ENCODE measurements around the gene SEMA6A. TPM values are rescaled to one million over a fixed set of nuclear protein-coding genes. Genes with fewer than 3 reads are reported as not detected.

The SEMA6A gene
- polyA plus RNA-seq, 3 donors: 0.16 TPM; not detected in 2

- TF ChIP-seq CTCF (IDR thresholded peaks at IDR 0.05): no peak
- Histone ChIP-seq H3K36me3 (replicated peaks in 1 of 2; ENCODE audit: control insufficient read depth in 1 of 2, insufficient read depth in 2 of 2, low read length in 2 of 2) (no peaks in the 10 kb centered on the region), H3K4me2 (replicated peaks; ENCODE audit: extremely low read depth, low read length, poor library complexity, severe bottlenecking) (no peak overlapping the region), H3K4me1 (ENCODE audit: control insufficient read depth in 1 of 2, insufficient read depth in 2 of 2, low read length in 2 of 2) (no peaks in the 10 kb centered on the region), H3K27ac (ENCODE audit: low read depth in 1 of 2, low read length in 2 of 2) (no peak overlapping the region), H3K9me3 (replicated peaks in 1 of 2; ENCODE audit: control insufficient read depth in 1 of 2, insufficient read depth in 1 of 2, low read length in 2 of 2) (no peaks in the 10 kb centered on the region), H3K79me2 (ENCODE audit: insufficient read depth, low read length) (no peaks in the 10 kb centered on the region), H2AFZ (ENCODE audit: insufficient read depth, low read depth, low read length, poor library complexity, severe bottlenecking) (no peak overlapping the region), H3K4me3 (replicated peaks in 1 of 3; ENCODE audit: low read depth in 2 of 3, low read length in 3 of 3) (no peak overlapping the region), H3K27me3 (ENCODE audit: control insufficient read depth in 2 of 2, insufficient read depth in 2 of 2, low read length in 2 of 2) (no peaks in the 10 kb centered on the region), H4K20me1 (ENCODE audit: insufficient read depth, low read length) (no peaks in the 10 kb centered on the region), H3K9ac (ENCODE audit: insufficient read depth, low read length, poor library complexity, severe bottlenecking) (no peak overlapping the region)
- Mint-ChIP-seq H3K9me3 (no peaks in the 10 kb centered on the region), H3K4me3 (no peak overlapping the region), H3K27ac (no peak overlapping the region), H3K36me3 (no peaks in the 10 kb centered on the region), H3K27me3 (ENCODE audit: low read depth in 3 of 3) (peaks cover 0 to 4% (median 0%) of the 10 kb centered on the region in 3 donors), H3K4me1 (no peaks in the 10 kb centered on the region)
- no peak for DNase-seq
- WGBS (ENCODE audit: insufficient coverage): 86% methylated on average over 1 of the region's 2 CpGs
- intact Hi-C loops (cut with micrococcal nuclease): no loop called here
These were observed 19.9 kb downstream of the SEMA6A start for GRCh38 chr5:116554764-116555163.

- no peak for DNase-seq
- H2AFZ ChIP-seq (ENCODE audit: insufficient read depth, low read depth, low read length, poor library complexity, severe bottlenecking): no peak overlapping the region
- no peaks in the 10 kb centered on the region for H3K4me1 ChIP-seq (ENCODE audit: control insufficient read depth in 1 of 2, insufficient read depth in 2 of 2, low read length in 2 of 2)
- Mint-ChIP-seq H3K4me3 (no peak overlapping the region), H3K9me3 (peaks cover 0 to 2% (median 0%) of the 10 kb centered on the region in 7 donors), H3K27me3 (ENCODE audit: low read depth in 3 of 3) (peaks cover 0 to 2% (median 0%) of the 10 kb centered on the region in 3 donors), H3K27ac (no peak overlapping the region), H3K36me3 (no peaks in the 10 kb centered on the region), H3K4me1 (no peaks in the 10 kb centered on the region)
- no peaks in the 10 kb centered on the region for H3K36me3 ChIP-seq (replicated peaks in 1 of 2; ENCODE audit: control insufficient read depth in 1 of 2, insufficient read depth in 2 of 2, low read length in 2 of 2)
- WGBS (ENCODE audit: insufficient coverage): 100% methylated on average over 1 of the region's 4 CpGs
- no peaks in the 10 kb centered on the region for H3K9me3 ChIP-seq (replicated peaks in 1 of 2; ENCODE audit: control insufficient read depth in 1 of 2, insufficient read depth in 1 of 2, low read length in 2 of 2)
- H3K9ac ChIP-seq (ENCODE audit: insufficient read depth, low read length, poor library complexity, severe bottlenecking): no peak overlapping the region
- no peaks in the 10 kb centered on the region for H3K79me2 ChIP-seq (ENCODE audit: insufficient read depth, low read length)
- H4K20me1 ChIP-seq (ENCODE audit: insufficient read depth, low read length): no peaks in the 10 kb centered on the region
- H3K27ac ChIP-seq (ENCODE audit: low read depth in 1 of 2, low read length in 2 of 2): no peak overlapping the region
- H3K27me3 ChIP-seq (ENCODE audit: control insufficient read depth in 2 of 2, insufficient read depth in 2 of 2, low read length in 2 of 2): no peaks in the 10 kb centered on the region
- intact Hi-C loops (cut with micrococcal nuclease): no loop called here
- H3K4me2 ChIP-seq (replicated peaks; ENCODE audit: extremely low read depth, low read length, poor library complexity, severe bottlenecking): no peak overlapping the region
- no peak for TF ChIP-seq CTCF (IDR thresholded peaks at IDR 0.05)
- no peak overlapping the region for H3K4me3 ChIP-seq (replicated peaks in 1 of 3; ENCODE audit: low read depth in 2 of 3, low read length in 3 of 3)
These were observed 21.3 kb downstream of the SEMA6A start for GRCh38 chr5:116553366-116553765.

Data from CD14-positive monocyte (primary cell).